Gastrocnemius medialis (tissue), 4 donors: ENCODE measurements around the gene PDE4B.

ENCODE experiments used
- CTCF ChIP-seq, 5 experiments: fragments of 450-650 bp in 3 of 5; fragments of 200-600 bp in 2 of 5; sonication (generic) in 2 of 5; IDR thresholded peaks in 4 of 5; conservative IDR thresholded peaks in 1 of 5; 1 replicate in 4 of 5; 2 replicates in 1 of 5; pipeline ENCODE4 v1.5.1; 2016 to 2019; ENCODE audit warnings: antibody characterized with exemption in 5 of 5, mild to moderate bottlenecking in 3 of 5, moderate library complexity in 3 of 5
- POLR2A ChIP-seq, 2 donors: fragments of 450-650 bp; IDR thresholded peaks; one replicate each; pipeline ENCODE4 v1.6.1; 2017; ENCODE audit warnings: antibody characterized with exemption in 2 of 2, mild to moderate bottlenecking in 2 of 2, moderate library complexity in 2 of 2

- TF ChIP-seq CTCF (IDR thresholded peaks at IDR 0.05 in 4 of 5, conservative IDR thresholded peaks at IDR 0.05 in 1 of 5): no peak
- TF ChIP-seq POLR2A (IDR thresholded peaks at IDR 0.05): no peak
Measured at GRCh38 chr1:66269222-66269621, 476.5 kb downstream of the PDE4B start.
